Measurements from ENCODE around the gene GALNT2.

- TF ChIP-seq CTCF (IDR thresholded peaks at IDR 0.05; ENCODE audit: low read length) (no peak), EZH2 (optimal IDR thresholded peaks at IDR 0.05; ENCODE audit: low read depth, low read length) (no peak)
These were observed 19.7 kb upstream of the GALNT2 start for GRCh38 chr1:230047114-230047865.

Data from MM.1S (cell line).